ENCODE measurements around the gene DNAJB1. TPM values are rescaled to one million over a fixed set of nuclear protein-coding genes. Genes with fewer than 3 reads are reported as not detected.
A peak's percentile ranks its signal among the peaks of the same experiment; 100 is the strongest.

The DNAJB1 gene
- total RNA-seq, 1 donor from 2014 or later = 142 TPM

- no peak for DNase-seq (ENCODE audit: low spot score)
Measured at GRCh38 chr19:14473073-14473977, 44.9 kb downstream of the DNAJB1 start.

DNA sequence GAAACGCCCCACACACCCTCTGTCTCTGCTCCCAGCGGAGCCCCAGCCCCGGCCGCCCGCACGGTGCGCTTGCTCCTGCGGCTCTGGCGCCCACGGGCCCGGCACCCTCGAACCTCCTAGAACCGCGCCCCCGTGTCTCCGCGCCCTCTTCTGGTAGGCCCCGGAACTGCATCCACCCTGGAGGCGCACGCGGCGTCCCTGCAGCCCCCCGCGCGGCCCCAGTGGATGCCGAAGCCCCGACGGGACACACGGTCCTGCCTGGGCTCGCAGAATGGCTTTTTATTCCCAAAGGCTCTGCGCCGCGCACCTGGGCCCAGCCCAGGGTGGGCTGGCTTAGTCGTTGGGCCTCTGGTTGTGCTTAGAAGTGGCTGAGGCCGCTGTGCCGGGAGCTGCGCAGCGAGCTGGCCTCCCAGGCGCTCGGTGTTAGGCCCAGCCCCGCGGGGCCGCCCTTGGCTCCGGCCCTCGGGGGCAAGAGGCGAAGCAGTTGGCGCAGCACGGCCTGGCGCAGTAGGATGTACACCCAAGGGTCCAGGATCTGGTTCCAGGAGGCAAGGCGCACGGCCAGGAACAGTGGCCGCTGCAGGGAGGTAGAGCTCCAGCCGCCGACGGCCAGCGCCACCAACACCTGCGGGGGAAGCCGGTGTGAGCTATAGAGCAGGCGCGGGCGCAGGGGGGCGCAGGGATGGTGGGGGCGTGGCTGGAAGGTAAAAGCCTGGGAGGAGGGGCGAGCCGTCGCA lies 45.8 kb downstream of the DNAJB1 start:
- peak; percentile 60 for DNase-seq (ENCODE audit: low spot score)

DNA sequence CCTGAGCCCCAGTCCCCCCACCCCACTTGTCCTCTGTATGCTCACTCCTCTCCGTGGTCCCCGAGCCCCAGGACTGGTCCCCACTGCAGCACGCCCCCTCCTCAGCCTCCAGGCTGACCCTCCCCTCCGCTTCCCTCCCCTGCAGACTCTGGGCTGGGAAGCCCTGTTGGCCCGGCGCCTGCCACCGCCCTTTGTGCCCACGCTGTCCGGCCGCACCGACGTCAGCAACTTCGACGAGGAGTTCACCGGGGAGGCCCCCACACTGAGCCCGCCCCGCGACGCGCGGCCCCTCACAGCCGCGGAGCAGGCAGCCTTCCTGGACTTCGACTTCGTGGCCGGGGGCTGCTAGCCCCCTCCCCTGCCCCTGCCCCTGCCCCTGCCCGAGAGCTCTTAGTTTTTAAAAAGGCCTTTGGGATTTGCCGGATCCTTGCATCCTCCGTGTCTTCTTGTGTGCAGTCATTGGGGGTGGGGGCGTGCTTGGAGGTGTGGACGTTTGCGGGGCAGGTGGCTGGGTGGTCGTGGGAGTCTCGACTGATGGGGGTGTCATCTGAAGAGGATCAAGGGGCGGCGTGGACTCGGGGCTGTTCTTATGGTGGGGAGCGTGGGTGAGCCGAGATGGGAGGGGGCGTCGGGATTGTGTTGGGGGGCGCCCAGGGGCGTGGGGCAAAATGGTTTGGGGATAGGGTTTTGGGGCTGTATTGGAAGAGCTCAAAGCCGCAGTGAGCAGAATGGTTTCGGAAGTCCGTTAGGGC lies 46.6 kb downstream of the DNAJB1 start:
- no peak for DNase-seq (ENCODE audit: low spot score)

GRCh38 chr19:14470031-14470876 lies 47.9 kb downstream of the DNAJB1 start:
- DNase-seq (ENCODE audit: low spot score) = no peak

- DNase-seq (ENCODE audit: low spot score) = no peak
Measured at GRCh38 chr19:14467816-14468215, 50.4 kb downstream of the DNAJB1 start.

DNA sequence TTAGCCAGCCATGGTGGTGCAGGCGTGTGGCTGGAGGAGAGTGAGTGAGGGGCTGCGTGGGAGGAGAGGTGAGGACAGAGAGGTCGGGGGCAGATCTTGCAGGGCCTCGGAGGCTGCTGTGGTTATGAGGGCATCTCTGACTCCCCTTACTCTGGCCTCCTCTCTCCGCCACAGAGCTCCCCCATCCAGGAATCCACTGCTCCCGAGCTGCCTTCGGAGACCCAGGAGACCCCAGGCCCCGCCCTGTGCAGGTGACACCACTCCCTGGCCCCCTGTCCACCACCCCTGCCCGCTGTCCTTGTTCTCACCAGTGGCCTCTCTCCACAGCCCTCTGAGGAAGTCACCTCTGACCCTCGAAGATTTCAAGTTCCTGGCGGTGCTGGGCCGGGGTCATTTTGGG lies 50.8 kb downstream of the DNAJB1 start:
- DNase-seq (ENCODE audit: low spot score) = no peak

Other genes with a start within 250 kb of the DNAJB1 start
- gene ADGRE5, start 137.0 kb downstream of the DNAJB1 start, total RNA-seq = 48.2 TPM
- gene DDX39A, start 99.1 kb downstream of the DNAJB1 start, total RNA-seq = 46.4 TPM
- 136 TPM for gene PKN1, start 85.1 kb downstream of the DNAJB1 start, total RNA-seq
- 1.9 TPM for gene PTGER1, start 43.0 kb downstream of the DNAJB1 start, total RNA-seq
- gene GIPC1, start 22.3 kb downstream of the DNAJB1 start, total RNA-seq = 127 TPM
- gene TECR, start 11.2 kb upstream of the DNAJB1 start, total RNA-seq = 149 TPM
- 184 TPM for gene NDUFB7, start 53.7 kb upstream of the DNAJB1 start, total RNA-seq
- 0.09 TPM for gene CLEC17A, start 64.7 kb upstream of the DNAJB1 start, total RNA-seq
- not detected for gene ADGRE3, start 156.4 kb upstream of the DNAJB1 start, total RNA-seq
- 16.5 TPM for gene ZNF333, start 171.7 kb upstream of the DNAJB1 start, total RNA-seq